Ishikawa (cell line): ENCODE measurements around the gene PDE4B.

Experiments
- CEBPB ChIP-seq: IDR thresholded peaks from 2 replicates; pipeline ENCODE4 v1.6.1; 2012
- CREB1 ChIP-seq: IDR thresholded peaks from 2 replicates; pipeline ENCODE4 v1.6.1; 2012; ENCODE audit warnings: low read depth
- EGR1 ChIP-seq: IDR thresholded peaks from 2 replicates; pipeline ENCODE4 v1.6.1; 2012
- EP300 ChIP-seq: IDR thresholded peaks from 2 replicates; pipeline ENCODE4 v1.6.1; 2012; ENCODE audit warnings: borderline replicate concordance
- FOXM1 ChIP-seq: IDR thresholded peaks from 2 replicates; pipeline ENCODE4 v1.6.1; 2012; ENCODE audit warnings: low read depth, borderline replicate concordance
- NFIC ChIP-seq: IDR thresholded peaks from 2 replicates; pipeline ENCODE4 v1.6.1; 2012
- RAD21 ChIP-seq: IDR thresholded peaks from 2 replicates; pipeline ENCODE4 v1.6.1; 2012; ENCODE audit warnings: low read depth
- TAF1 ChIP-seq: IDR thresholded peaks from 2 replicates; pipeline ENCODE4 v1.6.1; 2012; ENCODE audit warnings: low read depth, mild to moderate bottlenecking
- TCF12 ChIP-seq: IDR thresholded peaks from 2 replicates; pipeline ENCODE4 v1.6.1; 2012; ENCODE audit warnings: low read depth
- TEAD4 ChIP-seq: IDR thresholded peaks from 2 replicates; pipeline ENCODE4 v1.6.1; 2012
- YY1 ChIP-seq: IDR thresholded peaks from 2 replicates; pipeline ENCODE4 v1.6.1; 2012; ENCODE audit warnings: low read depth
- TF ChIP-seq, protein P1 (sequence below): IDR thresholded peaks from 2 replicates; pipeline ENCODE4 v1.6.1; 2012; ENCODE audit warnings: low read depth, mild to moderate bottlenecking
- TF ChIP-seq, protein P2 (sequence below): IDR thresholded peaks from 2 replicates; pipeline ENCODE4 v1.6.1; 2012
- TF ChIP-seq, protein P3 (sequence below): IDR thresholded peaks from 2 replicates; pipeline ENCODE4 v1.6.1; 2012

Gene PDE4B

DNA sequence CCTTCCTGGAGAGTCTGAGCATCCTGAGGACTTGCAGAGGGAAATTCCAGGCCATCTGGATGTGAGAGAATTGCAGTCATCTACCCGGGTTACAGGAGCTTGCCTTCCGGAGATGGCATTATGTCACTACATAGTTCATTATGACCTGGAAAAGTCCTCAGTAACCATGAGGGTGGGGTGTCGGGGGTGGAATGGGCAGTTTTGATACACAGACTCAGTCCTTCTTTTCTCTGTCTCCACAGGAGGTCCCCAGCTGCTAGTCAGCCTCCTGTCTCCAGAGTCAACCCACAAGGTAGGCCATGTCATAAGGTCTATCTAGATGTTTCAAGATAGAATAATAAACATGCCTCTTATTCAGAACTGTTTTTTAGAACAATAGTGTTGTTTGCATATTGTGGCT is 473.1 kb downstream of the PDE4B start:
- TF ChIP-seq EGR1, result no peak
- TF ChIP-seq TAF1, result no peak

DNA sequence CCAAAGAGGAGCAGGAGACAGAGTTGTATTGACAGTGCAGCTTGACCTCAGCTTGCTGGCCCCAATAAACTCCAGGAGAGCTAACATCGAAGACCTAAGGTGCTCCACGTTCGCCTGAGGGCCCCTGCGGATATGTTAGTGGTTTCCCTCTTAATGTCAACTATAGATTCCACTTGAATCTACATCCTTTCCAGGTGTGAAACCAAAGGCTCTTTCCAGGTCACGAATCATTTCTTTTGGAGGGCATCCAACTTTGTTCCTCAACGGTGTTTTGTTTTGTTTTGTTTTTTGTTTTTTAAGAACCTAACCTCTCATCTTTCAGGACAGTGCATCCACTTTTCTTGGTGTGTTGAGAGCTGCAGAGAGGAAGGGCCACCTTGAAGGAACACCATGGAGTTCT is 473.7 kb downstream of the PDE4B start:
- TF ChIP-seq NFIC, result peak; percentile 25; the same call in 1 of the 2 replicates
- TF ChIP-seq, protein P1, sequence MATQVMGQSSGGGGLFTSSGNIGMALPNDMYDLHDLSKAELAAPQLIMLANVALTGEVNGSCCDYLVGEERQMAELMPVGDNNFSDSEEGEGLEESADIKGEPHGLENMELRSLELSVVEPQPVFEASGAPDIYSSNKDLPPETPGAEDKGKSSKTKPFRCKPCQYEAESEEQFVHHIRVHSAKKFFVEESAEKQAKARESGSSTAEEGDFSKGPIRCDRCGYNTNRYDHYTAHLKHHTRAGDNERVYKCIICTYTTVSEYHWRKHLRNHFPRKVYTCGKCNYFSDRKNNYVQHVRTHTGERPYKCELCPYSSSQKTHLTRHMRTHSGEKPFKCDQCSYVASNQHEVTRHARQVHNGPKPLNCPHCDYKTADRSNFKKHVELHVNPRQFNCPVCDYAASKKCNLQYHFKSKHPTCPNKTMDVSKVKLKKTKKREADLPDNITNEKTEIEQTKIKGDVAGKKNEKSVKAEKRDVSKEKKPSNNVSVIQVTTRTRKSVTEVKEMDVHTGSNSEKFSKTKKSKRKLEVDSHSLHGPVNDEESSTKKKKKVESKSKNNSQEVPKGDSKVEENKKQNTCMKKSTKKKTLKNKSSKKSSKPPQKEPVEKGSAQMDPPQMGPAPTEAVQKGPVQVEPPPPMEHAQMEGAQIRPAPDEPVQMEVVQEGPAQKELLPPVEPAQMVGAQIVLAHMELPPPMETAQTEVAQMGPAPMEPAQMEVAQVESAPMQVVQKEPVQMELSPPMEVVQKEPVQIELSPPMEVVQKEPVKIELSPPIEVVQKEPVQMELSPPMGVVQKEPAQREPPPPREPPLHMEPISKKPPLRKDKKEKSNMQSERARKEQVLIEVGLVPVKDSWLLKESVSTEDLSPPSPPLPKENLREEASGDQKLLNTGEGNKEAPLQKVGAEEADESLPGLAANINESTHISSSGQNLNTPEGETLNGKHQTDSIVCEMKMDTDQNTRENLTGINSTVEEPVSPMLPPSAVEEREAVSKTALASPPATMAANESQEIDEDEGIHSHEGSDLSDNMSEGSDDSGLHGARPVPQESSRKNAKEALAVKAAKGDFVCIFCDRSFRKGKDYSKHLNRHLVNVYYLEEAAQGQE, result no peak
- TF ChIP-seq RAD21, result no peak

DNA sequence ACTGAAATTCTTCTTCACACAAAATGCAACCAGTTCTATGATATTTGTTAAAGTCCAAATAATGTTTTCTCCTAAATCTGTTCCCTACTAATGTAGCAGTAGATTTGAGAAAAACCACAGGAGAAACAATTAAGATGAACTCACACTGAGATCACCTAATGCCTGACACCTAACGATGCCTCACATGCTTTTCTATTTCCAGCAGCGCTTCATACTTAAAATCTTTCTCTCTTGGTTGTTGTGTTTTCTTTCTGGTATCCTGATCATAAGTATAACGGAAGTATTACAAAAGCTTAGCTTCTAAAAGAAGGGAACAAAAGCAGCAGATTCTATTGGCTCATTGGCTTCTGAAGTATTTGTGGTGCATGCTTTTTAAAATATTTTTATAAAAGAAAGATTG is 474.1 kb downstream of the PDE4B start:
- TF ChIP-seq, protein P2, sequence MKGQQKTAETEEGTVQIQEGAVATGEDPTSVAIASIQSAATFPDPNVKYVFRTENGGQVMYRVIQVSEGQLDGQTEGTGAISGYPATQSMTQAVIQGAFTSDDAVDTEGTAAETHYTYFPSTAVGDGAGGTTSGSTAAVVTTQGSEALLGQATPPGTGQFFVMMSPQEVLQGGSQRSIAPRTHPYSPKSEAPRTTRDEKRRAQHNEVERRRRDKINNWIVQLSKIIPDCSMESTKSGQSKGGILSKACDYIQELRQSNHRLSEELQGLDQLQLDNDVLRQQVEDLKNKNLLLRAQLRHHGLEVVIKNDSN, result no peak
- TF ChIP-seq TAF1, result no peak
- TF ChIP-seq, protein P1, result no peak
- no peak for TF ChIP-seq EGR1
- no peak for TF ChIP-seq CREB1
- TF ChIP-seq CEBPB, result no peak
- TF ChIP-seq, protein P3, sequence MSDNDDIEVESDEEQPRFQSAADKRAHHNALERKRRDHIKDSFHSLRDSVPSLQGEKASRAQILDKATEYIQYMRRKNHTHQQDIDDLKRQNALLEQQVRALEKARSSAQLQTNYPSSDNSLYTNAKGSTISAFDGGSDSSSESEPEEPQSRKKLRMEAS, result no peak

DNA sequence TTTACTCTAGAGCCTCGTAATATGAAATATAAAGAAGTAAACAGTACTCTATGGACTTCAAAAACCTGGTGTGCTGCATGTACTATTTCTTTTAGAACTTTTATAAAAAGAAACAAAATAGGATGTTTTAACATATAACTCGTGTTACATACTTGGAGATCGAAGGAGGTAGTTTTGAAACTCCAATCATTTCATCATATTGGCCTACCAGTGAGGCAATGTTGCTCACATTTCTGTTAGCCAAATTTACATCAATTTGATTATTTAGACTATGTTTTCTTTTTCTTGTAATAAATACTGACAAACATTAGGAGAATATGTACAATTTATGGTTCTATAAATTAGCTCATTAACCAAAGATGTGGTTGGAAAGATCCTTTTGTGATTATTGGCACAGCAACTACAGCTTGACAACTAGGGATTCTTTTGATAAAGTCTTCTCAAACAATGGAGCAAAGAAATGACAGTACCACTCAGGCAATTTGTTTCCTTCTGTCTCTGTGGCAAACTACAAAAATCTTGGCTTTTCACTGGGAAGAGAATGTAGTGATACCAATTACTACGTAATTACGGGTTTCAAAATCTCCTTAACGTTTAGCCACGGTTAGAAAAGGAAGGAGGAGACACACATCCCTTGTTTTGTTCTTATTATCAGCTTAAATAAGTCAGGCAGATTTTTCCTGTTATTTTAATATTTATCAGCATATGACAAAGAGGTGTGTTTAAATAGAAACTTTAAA is 474.7 kb downstream of the PDE4B start:
- TF ChIP-seq CEBPB, result no peak
- TF ChIP-seq FOXM1, result no peak

DNA sequence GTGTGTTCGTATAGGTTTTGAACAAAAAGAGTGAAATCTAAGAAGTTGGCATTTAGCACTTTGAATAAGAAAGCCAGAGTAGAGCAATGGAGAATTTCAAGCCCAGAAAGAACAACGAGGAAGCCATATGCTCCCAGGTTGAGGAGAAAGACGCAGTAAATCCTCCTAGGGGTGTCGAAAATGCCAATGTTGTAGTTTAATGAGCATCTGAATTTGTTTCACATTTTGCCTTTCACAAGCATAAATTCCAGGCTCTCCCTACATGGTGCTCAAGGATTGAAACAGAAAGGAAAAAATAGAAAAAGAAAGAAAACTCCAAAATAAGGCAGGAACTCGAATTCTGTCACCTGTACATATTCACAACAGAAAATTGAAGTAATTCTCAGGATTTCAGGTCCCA is 476.5 kb downstream of the PDE4B start:
- no peak for TF ChIP-seq TEAD4
- TF ChIP-seq EP300, result no peak

DNA sequence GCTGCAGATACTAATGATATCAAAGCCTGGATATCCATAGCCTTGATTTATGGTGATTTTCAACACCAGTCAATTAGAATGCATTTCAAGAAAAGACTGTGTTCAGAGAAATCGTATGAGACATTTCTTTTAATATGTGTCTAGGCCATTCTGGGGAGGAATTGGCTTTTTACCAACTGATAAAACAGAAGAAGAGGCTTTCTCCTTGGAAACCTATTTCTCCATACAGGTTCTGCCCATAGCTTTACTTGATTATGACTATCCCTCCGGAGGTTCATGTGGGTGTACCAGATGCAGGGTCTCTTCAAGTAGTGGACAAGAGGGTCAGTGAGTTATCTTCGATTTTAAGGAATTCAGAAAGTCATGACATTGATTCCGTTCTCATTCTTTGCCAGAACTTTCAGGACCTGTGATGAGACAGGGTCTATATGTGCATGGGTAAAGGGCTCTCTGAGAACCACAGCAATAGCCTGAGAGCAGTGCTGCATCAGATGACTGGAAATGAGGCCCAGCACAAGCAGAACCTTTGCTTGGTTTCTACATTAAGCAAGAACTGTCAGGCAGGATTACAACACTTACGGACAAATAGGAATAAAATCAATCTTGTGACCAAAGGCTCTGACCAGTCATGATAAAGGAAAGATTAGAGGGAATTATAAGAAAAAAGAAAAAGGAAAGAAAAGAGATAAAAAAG is 477.6 kb downstream of the PDE4B start:
- TF ChIP-seq CREB1, result no peak

DNA sequence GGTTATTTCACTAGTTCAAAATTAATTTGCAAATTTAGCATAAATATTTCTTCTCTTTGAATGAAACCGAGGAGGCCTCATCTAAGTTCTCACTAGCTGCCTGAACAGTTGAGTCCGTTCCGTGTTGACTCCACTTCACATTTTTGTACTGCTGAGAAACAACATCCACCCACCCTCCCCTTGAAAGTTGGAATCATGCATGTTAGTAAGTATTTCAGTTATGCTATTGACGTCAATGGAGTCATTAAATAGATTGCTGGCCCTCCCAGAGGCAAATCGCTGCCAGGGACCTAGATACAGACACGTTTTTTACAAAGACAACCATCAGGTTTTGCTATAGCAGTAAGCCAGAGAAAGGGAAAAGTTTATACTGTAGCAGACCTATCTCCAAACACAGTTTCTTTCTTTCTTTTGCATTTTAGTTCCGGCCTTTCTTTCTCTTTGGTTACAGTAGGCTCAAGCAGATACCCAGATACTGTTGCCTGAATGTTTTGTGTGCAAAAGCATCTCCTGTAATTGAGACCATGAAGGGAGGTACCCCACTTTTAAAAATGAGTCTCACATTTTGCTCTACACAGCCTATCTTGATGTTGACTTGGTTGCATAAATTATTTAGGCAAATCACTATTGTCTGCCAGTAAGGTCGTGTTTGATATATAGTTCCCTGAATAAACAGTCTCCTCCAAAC is 478.7 kb downstream of the PDE4B start:
- TF ChIP-seq YY1 (no peak), CREB1 (peak; percentile 83), FOXM1 (peak; percentile 88), TEAD4 (peak; percentile 99), RAD21 (peak; percentile 24), TCF12 (peak; percentile 93), CEBPB (no peak), EGR1 (peak; percentile 30; the same call in 1 of the 2 replicates), NFIC (peak; percentile 97), EP300 (peak; percentile 97)
- TF ChIP-seq, protein P3, result peak; percentile 62
- TF ChIP-seq, protein P2, result no peak
- TF ChIP-seq, protein P1, result no peak
